ENCODE results near the gene STARD7.

DNA sequence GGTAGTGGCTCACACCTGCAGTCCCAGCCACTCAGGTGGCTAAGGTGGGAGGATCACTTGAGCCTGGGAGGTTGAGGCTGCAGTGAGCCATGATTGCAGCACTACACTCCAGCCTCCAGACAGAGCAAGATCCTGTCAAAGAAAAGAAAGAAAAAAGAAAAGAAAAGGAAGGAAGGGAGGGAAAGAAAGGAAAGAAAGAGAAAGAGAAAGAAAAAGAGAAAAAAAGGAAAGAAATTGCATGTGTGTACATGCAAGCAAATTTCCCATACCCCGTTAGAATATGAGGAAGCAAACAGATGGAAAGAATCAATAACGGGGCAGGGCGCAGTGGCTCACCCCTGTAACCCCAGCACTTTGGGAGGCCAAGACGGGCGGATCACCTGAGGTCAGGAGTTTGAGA is 39.3 kb upstream of the STARD7 start:
- no peak for TF ChIP-seq GATA1 (IDR thresholded peaks at IDR 0.05; ENCODE audit: low read depth, low read length)
- no peak for TF ChIP-seq POLR2A (IDR thresholded peaks at IDR 0.05; ENCODE audit: low read length)
